Fibroblast of skin of right biceps (primary cell): ENCODE results near the gene BUB1.
"Not testable (repeated sequence)": the region's sequence is repeated elsewhere in the genome, so short reads cannot be mapped to it uniquely, and the experiment has no call there.

Source experiments
- DNase-seq: peaks from one replicate; pipeline ENCODE4 v3.0.0-alpha.2; 2013

Gene BUB1

GRCh38 chr2:110655701-110656100, 22.2 kb downstream of the BUB1 start:
- peak; percentile 16 for DNase-seq

DNA sequence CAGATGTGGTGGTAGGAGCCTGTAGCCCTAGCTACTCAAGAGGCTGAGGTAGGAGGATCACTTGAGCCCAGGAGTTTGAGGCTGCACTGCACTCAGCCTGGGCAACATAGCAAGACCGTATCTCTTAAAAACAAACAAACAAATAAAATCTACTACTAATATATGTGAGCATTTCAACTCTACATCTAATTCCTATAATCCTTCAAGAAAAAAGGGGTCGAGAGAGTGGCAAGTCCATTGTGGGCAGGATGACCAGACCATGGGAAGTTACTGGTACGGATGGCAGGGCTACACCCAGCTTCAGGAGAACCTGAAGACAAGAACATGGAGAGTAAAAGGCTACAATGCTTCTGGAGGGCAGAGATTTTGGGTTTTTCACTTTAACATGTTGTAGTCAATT, 24.0 kb downstream of the BUB1 start:
- DNase-seq: no peak

DNA sequence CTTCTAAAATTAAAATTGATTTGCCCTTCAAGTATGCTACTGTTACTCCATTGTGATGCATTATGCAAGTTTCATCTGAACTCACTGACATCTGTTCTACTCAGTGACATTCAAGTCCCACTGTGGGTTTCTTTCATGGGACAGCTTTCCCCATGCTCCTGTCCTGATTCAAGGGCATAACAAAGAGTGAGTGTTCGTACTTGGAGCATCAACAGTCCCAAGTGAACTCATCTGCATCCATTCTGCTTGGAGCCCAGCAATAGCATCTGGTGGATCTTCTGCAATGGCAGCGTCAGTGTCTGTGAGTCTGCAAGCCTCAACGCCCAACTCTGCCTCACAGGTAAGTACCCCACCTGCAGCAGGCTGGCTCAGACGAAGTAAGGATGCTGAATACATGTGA, 27.5 kb downstream of the BUB1 start:
- no peak for DNase-seq

GRCh38 chr2:110647777-110648176, 30.1 kb downstream of the BUB1 start:
- no peak for DNase-seq

DNA sequence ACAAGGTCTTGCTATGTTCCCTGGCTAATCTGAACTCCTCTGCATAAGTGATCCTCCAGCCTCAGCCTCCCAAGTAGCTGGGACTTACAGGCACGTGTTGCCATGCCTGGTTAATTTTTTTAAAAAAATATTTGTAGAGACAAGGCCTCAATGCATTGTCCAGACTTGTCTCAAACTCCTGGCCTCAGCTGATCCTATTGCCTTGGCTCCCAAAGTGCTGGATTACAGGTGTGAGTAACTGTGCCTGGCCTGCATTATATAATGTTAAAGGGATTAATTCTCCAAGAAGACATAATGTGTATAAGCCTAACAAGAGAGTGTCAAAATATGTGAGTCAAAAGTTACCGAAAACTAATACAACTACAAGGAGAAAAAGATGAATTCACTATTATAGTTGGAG, 32.2 kb downstream of the BUB1 start:
- no peak for DNase-seq

GRCh38 chr2:110644357-110644756, 33.5 kb downstream of the BUB1 start:
- DNase-seq: no peak

DNA sequence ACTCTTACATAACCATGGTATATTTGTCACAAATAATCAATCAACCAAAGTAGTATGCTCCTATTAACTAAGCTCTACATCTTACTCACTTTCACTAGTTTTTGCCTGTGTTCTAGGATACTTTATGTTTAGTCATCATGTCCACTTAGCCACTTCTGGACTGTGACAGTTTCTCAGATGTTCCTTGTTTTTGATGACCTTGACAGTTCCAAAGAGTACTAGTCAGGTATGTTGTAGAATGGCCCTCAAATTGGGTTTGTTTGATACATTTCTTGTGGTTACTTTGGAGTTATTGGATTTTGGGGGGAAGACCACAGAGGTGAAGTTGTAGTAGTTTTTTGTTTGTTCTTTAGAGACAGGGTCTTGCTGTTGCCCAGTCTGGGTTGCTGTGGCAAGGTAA, 35.5 kb downstream of the BUB1 start:
- no peak for DNase-seq

DNA sequence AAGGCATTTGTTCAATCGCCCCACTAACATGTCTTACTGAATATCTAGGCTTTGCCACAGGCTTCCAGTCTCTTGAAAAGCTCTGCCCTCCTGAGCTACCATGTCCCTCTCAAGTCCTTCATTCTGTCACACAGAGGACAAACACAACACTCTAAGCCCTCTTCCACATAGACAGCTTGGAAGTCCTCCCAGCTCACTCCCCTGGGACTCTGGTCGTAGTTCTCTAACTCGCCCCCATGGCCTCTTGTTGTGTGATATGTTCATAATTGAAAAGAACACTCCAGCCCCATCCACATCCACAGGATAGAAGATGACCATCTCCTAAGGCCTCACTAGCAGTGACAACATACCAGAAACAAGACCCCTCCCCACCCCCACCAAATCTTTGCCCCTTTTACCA, 37.9 kb downstream of the BUB1 start:
- DNase-seq: no peak

DNA sequence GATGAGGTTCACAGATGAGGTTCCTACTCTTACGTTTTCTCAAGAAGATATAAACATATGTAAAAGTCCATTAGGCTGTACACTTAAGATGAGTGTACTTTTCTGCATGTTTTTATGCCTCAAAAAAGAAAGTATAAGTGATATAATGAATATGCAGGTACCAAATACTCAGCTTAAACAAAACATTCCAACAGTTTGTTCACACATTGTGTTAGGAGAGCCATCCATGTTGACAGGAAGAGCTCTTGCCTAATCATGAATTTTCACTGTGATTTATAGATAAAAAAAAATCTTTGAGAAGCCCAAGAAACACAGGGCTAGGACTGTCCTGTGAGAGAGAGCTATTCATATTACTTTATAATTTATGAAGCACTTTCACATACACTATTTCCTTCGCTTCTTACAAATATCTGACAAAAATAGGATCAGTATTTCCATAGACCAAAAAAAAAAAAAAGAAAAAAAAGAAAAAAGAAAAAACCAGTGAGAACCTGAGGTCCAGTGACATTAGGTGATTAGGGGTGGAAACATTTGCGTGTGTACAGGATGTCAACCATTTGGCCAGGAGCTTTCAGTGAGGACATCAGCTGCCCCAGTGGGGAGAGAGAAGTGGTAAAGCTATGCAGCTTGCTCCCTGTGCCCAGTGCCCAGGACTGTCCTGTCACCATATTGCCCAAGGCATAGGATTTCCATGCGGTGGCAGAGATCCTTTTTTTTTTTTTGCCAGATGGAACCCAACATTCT, 38.7 kb downstream of the BUB1 start:
- no peak for DNase-seq

DNA sequence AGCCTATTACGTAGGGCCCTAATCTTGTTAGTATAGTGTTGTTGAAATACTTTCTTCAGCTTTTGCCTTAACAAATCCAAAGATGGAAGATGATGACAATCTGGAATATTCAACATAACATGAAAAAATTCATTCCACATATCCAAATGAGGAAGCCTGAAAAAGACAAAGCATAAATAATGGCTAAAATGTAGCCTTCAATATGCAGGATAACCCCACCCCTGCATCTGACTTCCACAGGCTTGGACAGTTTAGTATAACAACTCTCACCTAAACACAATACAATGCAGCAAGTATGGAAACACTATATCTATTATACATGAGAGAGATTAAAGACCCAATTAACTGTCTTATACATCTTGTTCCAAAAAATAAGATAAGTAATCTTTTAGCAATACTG, 39.9 kb downstream of the BUB1 start:
- no peak for DNase-seq

DNA sequence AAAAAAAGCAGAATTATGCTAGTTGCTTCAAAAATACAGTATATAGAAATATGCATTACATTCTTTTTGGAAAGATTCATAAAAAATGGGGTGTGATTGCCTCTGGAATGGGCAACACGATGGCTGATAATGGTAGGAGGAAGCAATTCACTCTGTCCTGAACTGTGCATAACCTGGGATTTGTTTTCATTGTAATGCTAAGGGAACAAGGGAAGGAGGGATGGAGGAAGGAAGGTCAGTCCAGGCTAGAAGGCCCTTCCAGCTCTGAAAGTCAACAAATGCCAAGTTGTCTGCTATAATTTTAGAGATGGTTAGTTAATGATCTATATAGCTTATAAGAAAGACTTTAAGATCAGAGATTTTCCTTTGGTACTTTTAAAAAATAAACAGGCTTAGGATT, 40.8 kb downstream of the BUB1 start:
- no peak for DNase-seq

- DNase-seq: not testable (repeated sequence)
Measured at GRCh38 chr2:110635949-110636628, 41.8 kb downstream of the BUB1 start.

DNA sequence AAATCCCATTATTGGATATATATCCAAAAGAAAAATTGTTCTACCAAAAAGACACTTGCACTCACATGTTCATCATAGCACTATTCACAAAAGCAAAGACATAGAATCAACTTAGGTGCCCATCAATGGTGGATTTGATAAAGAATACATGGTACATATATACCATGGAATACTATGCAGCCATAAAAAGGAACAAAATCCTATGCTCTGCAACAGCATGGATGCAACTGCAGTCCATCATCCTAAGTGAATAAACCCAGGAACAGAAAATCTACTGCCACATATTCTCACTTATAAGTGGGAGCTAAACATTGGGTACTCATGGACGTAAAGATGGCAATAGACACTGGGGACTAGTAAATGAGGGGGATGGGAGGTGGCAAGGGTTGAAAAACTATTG, 50.5 kb downstream of the BUB1 start:
- not testable (repeated sequence) for DNase-seq

- DNase-seq: not testable (repeated sequence)
Measured at GRCh38 chr2:110619326-110619939, 58.4 kb downstream of the BUB1 start.

DNA sequence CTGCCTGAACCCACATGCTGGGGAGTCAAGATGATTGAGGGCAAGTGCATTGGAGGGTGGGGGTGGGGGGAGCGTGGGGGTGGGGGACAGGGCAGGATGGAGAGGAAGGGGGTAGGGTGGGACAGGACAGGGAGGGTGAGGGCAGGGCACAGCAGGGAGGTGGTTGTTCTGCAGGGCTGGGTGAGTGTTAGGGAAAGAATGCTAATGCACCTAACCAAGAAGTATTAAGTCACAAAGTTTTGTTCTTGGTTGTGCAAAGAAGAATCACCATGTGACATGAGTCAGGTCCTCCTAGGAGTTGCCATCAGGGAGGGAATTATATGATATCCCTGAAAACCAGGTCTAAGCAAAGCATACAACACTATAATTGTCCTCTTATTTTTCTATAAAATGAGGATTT, 63.9 kb downstream of the BUB1 start:
- DNase-seq: not testable (repeated sequence)

DNA sequence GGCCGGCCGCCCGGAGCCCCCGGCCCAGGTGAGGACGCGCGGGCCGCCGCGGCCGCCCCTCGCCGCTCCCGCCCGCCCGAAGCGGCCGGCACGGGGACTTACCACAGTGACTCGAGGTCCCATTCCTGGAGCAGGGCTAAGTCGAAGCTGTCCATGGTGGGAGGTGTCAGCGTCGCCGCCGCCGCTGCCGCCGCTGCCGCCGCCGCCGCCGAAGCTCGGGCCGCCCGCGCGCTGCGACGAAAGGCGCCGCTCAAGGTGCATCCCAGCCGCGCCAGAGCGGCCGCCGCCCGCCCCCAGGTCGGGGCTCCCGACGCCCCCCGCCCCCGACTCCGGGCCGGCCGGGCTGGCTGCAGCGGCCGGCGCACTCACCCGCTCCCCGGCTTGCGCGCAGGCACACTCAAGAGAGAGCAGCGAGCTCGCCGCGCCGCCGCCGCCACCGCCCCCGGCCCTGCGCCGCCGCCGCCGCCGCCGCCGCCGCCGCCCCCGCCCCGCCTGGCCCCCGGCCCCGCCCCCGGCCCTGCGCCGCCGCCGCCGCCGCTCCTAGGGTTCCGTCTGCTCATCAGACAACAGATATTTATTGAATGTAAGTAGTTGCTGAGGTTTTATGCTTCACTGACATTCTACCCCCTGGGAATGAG, 67.1 kb downstream of the BUB1 start:
- not testable (repeated sequence) for DNase-seq

GRCh38 chr2:110609843-110610612, 67.8 kb downstream of the BUB1 start:
- DNase-seq: not testable (repeated sequence)

GRCh38 chr2:110608788-110609502, 68.9 kb downstream of the BUB1 start:
- not testable (repeated sequence) for DNase-seq

GRCh38 chr2:110605057-110605456, 72.8 kb downstream of the BUB1 start:
- DNase-seq: not testable (repeated sequence)

DNA sequence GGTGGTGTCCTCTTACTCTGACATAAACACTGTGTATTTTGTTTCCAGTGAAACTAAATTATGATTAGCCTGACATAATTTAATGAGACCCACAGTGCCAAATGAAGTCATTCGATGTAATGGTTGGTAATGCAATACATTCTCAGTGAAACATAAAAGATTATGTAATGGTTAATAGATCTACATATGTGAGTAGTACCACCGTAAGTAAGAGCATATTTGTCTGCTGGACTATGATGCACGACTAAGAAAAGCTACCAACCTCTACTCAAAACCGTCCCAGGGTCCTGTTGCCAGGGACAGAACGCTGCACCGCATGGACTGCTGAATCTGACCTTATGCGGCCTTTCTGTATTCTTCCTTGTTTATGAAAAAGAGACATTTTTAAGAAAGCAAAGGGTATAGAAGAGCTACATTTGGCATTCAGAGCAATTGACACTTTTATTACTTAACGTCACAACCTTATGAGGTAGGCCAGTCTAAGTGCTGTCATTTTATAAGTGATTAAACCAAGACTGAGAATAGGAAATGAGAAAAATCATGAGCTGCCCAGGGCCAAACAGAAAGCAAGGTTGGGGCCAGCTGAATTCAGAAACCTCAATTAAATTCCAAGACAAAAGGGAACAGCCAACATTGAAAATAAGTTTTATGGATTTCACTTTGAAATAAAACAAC, 73.8 kb downstream of the BUB1 start:
- not testable (repeated sequence) for DNase-seq

- not testable (repeated sequence) for DNase-seq
Measured at GRCh38 chr2:110602139-110602538, 75.7 kb downstream of the BUB1 start.
